OCI-LY1 (cell line): Measurements from ENCODE around the gene SEC62.
"Not testable (repeated sequence)": the region's sequence is repeated elsewhere in the genome, so short reads cannot be mapped to it uniquely, and the experiment has no call there.

Experiments used
- CTCF ChIP-seq: fragments of 200-600 bp; sonication (generic), shearing (Covaris generic); IDR thresholded peaks from 2 replicates; pipeline ENCODE4 v1.5.1; 2017; ENCODE audit warnings: mild to moderate bottlenecking, antibody characterized with exemption, low read length, moderate library complexity, mixed read lengths
- EZH2 ChIP-seq: fragments of 200-600 bp; sonication (generic), shearing (Covaris generic); IDR thresholded peaks from 2 replicates; pipeline ENCODE4 v1.8.0; 2017; ENCODE audit warnings: borderline replicate concordance, mixed run types, mild to moderate bottlenecking, antibody characterized with exemption, low read length, moderate library complexity, mixed read lengths

DNA sequence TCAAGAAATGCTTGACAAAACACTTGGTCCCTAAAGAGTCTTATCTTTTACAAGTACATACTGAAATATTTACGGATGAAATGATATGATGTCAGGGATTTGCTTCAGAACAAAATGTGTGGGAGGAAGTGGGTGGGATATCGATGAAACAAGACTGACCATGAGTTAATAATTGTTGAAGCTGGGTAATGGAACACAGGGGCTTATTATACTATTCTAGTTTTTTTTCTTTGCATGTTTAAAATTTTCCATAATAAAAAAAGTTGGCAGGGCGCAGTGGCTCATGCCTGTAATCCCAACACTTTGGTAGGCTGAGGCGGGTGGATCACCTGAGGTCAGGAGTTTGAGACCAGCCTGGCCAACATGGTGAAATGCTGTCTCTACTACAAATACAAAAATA is 52.7 kb downstream of the SEC62 start:
- not testable (repeated sequence) for TF ChIP-seq CTCF, EZH2
